ENCODE measurements around the gene MIDN. TPM values are rescaled to one million over a fixed set of nuclear protein-coding genes. Genes with fewer than 3 reads are reported as not detected.
A peak's percentile ranks its signal among the peaks of the same experiment; 100 is the strongest.

MIDN gene
- total RNA-seq, 2 donors from 2014 or later, result 36.3 to 43.5 TPM

GRCh38 chr19:1276628-1277022 lies 28.2 kb downstream of the MIDN start:
- Histone ChIP-seq H3K27ac (peak overlapping the region in 2 of 4 donors; percentile 86 to 99), H3K4me3 (no peak overlapping the region), H3K27me3 (no peaks in the 10 kb centered on the region), H3K36me3 (replicated peaks in 1 of 2; ENCODE audit: insufficient read depth in 1 of 2, low read depth in 2 of 2) (peaks cover 7 to 22% of the 10 kb centered on the region in 2 donors), H3K4me1 (peaks cover 49% of the 10 kb centered on the region), H3K9me3 (no peaks in the 10 kb centered on the region)
- ATAC-seq, result no peak
- intact Hi-C loops (cut with DNase I), result no loop called here
- WGBS, 2 donors, result 64 to 71% methylated on average over 9 to 10 of the region's 10 CpGs
- DNase-seq, result no peak
- TF ChIP-seq POLR2A (IDR thresholded peaks at IDR 0.05) (no peak), CTCF (IDR thresholded peaks at IDR 0.05) (no peak)

GRCh38 chr19:1277061-1277460 lies 28.7 kb downstream of the MIDN start:
- Histone ChIP-seq H3K4me1 (peaks cover 45% of the 10 kb centered on the region), H3K27me3 (no peaks in the 10 kb centered on the region), H3K9me3 (no peaks in the 10 kb centered on the region), H3K27ac (no peak overlapping the region), H3K36me3 (replicated peaks in 1 of 2; ENCODE audit: insufficient read depth in 1 of 2, low read depth in 2 of 2) (peaks cover 7 to 22% of the 10 kb centered on the region in 2 donors), H3K4me3 (no peak overlapping the region)
- DNase-seq (no peak), ATAC-seq (no peak)
- WGBS, 2 donors, result 91 to 96% methylated on average over 14 to 15 of the region's 15 CpGs
- no peak for TF ChIP-seq CTCF (IDR thresholded peaks at IDR 0.05)
- no peak for TF ChIP-seq POLR2A (IDR thresholded peaks at IDR 0.05)
- intact Hi-C loops (cut with DNase I), result no loop called here

GRCh38 chr19:1278074-1278473 lies 29.7 kb downstream of the MIDN start:
- WGBS, 2 donors, result 81 to 96% methylated on average over 10 to 11 of the region's 12 CpGs
- intact Hi-C loops (cut with DNase I), result no loop called here

GRCh38 chr19:1278713-1279660 lies 30.6 kb downstream of the MIDN start:
- 80 to 88% methylated on average over 12 to 21 of the region's 25 CpGs for WGBS, 2 donors
- no peaks in the 10 kb centered on the region for H3K9me3 ChIP-seq
- H3K4me3 ChIP-seq, result no peak overlapping the region
- intact Hi-C loops (cut with DNase I), result no loop called here
- DNase-seq, result no peak
- peaks cover 0 to 10% of the 10 kb centered on the region in 2 donors for H3K36me3 ChIP-seq (replicated peaks in 1 of 2; ENCODE audit: insufficient read depth in 1 of 2, low read depth in 2 of 2)
- TF ChIP-seq CTCF (IDR thresholded peaks at IDR 0.05) (no peak), POLR2A (IDR thresholded peaks at IDR 0.05) (no peak)
- H3K4me1 ChIP-seq, result peaks cover 25% of the 10 kb centered on the region
- no peak overlapping the region for H3K27ac ChIP-seq
- no peak for ATAC-seq
- H3K27me3 ChIP-seq, result no peaks in the 10 kb centered on the region

More at GRCh38 chr19:1278074-1278473, 29.7 kb downstream of the MIDN start:
- Histone ChIP-seq H3K4me3 (no peak overlapping the region), H3K27me3 (no peaks in the 10 kb centered on the region), H3K9me3 (no peaks in the 10 kb centered on the region), H3K4me1 (peaks cover 35% of the 10 kb centered on the region), H3K27ac (no peak overlapping the region), H3K36me3 (replicated peaks in 1 of 2; ENCODE audit: insufficient read depth in 1 of 2, low read depth in 2 of 2) (peaks cover 3 to 17% of the 10 kb centered on the region in 2 donors)
- ATAC-seq (no peak), DNase-seq (no peak)
- no peak for TF ChIP-seq POLR2A (IDR thresholded peaks at IDR 0.05)

- DNase-seq (peak; percentile 82 to 86 (median 83)), ATAC-seq (peak; percentile 31)
- Histone ChIP-seq H3K4me1 (peaks cover 17% of the 10 kb centered on the region), H3K36me3 (replicated peaks in 1 of 2; ENCODE audit: insufficient read depth in 1 of 2, low read depth in 2 of 2) (peaks cover 0 to 3% of the 10 kb centered on the region in 2 donors), H3K4me3 (no peak overlapping the region), H3K9me3 (no peaks in the 10 kb centered on the region), H3K27me3 (peaks cover 0 to under 1% of the 10 kb centered on the region in 2 donors), H3K27ac (no peak overlapping the region)
- intact Hi-C loops (cut with DNase I), result loop anchor here (10.0 kb wide), 1 partner anchor 235 kb away; the partner anchor contains the start of gene ADAMTSL5
- TF ChIP-seq CTCF (IDR thresholded peaks at IDR 0.05) (peak; percentile 85 to 96 (median 90)), POLR2A (IDR thresholded peaks at IDR 0.05) (no peak)
- WGBS, 2 donors, result 28 to 33% methylated on average over 7 to 10 of the region's 10 CpGs
Measured at GRCh38 chr19:1279782-1280341, 31.5 kb downstream of the MIDN start.

All from body of pancreas (tissue), 4 donors.